Panc1 (cell line): Measurements from ENCODE around the gene AEBP2.

Source experiments
- POLR2AphosphoS5 ChIP-seq: IDR thresholded peaks from 2 replicates; pipeline ENCODE4 v1.6.1; 2012; ENCODE audit warnings: mild to moderate bottlenecking, low read depth, low read length, moderate library complexity
- SIN3A ChIP-seq: IDR thresholded peaks from 2 replicates; pipeline ENCODE4 v1.6.1; 2012; ENCODE audit warnings: low read depth, mild to moderate bottlenecking, low read length, moderate library complexity, borderline replicate concordance; ENCODE audit not compliant: insufficient read depth
- TCF7L2 ChIP-seq: IDR thresholded peaks from 2 replicates; pipeline ENCODE4 v1.6.1; 2011; ENCODE audit warnings: mild to moderate bottlenecking, low read depth, low read length, inconsistent platforms
- TF ChIP-seq, protein P1 (sequence below): fragments of 450-650 bp; IDR thresholded peaks from 2 replicates; pipeline ENCODE4 v1.5.1; 2017; ENCODE audit warnings: mild to moderate bottlenecking
- TF ChIP-seq, protein P2 (sequence below), 2 experiments: IDR thresholded peaks; 2 replicates each; pipeline ENCODE4 v1.6.1; 2011 to 2012; ENCODE audit warnings: low read depth in 2 of 2, control low read depth in 1 of 2, low read length in 1 of 2, mild to moderate bottlenecking in 1 of 2, moderate library complexity in 1 of 2; ENCODE audit not compliant: insufficient read depth in 1 of 2

DNA sequence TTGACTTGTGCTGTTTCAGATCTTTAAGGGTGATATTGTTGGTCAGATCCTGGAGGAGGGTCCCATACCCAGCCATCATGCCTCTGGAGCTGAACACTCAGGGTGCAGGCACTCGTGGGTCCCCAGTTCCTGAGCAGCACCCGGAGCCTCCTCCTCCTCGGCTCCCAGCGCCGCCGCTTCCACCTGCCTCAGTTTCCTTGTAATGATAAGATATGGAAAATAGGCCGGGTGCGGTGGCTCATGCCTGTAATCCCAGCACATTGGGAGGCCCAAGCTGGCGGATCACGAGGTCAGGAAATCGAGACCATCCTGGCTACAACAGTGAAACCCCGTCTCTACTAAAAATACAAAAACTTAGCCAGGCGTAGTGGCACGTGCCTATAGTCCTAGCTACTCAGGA, 20.2 kb upstream of the AEBP2 start:
- TF ChIP-seq, protein P1, sequence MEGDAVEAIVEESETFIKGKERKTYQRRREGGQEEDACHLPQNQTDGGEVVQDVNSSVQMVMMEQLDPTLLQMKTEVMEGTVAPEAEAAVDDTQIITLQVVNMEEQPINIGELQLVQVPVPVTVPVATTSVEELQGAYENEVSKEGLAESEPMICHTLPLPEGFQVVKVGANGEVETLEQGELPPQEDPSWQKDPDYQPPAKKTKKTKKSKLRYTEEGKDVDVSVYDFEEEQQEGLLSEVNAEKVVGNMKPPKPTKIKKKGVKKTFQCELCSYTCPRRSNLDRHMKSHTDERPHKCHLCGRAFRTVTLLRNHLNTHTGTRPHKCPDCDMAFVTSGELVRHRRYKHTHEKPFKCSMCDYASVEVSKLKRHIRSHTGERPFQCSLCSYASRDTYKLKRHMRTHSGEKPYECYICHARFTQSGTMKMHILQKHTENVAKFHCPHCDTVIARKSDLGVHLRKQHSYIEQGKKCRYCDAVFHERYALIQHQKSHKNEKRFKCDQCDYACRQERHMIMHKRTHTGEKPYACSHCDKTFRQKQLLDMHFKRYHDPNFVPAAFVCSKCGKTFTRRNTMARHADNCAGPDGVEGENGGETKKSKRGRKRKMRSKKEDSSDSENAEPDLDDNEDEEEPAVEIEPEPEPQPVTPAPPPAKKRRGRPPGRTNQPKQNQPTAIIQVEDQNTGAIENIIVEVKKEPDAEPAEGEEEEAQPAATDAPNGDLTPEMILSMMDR = no peak
- TF ChIP-seq, protein P2, sequence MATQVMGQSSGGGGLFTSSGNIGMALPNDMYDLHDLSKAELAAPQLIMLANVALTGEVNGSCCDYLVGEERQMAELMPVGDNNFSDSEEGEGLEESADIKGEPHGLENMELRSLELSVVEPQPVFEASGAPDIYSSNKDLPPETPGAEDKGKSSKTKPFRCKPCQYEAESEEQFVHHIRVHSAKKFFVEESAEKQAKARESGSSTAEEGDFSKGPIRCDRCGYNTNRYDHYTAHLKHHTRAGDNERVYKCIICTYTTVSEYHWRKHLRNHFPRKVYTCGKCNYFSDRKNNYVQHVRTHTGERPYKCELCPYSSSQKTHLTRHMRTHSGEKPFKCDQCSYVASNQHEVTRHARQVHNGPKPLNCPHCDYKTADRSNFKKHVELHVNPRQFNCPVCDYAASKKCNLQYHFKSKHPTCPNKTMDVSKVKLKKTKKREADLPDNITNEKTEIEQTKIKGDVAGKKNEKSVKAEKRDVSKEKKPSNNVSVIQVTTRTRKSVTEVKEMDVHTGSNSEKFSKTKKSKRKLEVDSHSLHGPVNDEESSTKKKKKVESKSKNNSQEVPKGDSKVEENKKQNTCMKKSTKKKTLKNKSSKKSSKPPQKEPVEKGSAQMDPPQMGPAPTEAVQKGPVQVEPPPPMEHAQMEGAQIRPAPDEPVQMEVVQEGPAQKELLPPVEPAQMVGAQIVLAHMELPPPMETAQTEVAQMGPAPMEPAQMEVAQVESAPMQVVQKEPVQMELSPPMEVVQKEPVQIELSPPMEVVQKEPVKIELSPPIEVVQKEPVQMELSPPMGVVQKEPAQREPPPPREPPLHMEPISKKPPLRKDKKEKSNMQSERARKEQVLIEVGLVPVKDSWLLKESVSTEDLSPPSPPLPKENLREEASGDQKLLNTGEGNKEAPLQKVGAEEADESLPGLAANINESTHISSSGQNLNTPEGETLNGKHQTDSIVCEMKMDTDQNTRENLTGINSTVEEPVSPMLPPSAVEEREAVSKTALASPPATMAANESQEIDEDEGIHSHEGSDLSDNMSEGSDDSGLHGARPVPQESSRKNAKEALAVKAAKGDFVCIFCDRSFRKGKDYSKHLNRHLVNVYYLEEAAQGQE (IDR thresholded peaks at IDR 0.05; ENCODE audit: insufficient read depth in 1 of 2, low read depth in 2 of 2, low read length in 1 of 2) = no peak
- TF ChIP-seq POLR2AphosphoS5 = no peak
- no peak for TF ChIP-seq SIN3A
- no peak for TF ChIP-seq TCF7L2
